ENCODE data around the gene AFMID. TPM values are rescaled to one million over a fixed set of nuclear protein-coding genes. Genes with fewer than 3 reads are reported as not detected.

The AFMID gene
- total RNA-seq, 2 experiments from 2014 or later, result 37.2 to 38.2 TPM

DNA sequence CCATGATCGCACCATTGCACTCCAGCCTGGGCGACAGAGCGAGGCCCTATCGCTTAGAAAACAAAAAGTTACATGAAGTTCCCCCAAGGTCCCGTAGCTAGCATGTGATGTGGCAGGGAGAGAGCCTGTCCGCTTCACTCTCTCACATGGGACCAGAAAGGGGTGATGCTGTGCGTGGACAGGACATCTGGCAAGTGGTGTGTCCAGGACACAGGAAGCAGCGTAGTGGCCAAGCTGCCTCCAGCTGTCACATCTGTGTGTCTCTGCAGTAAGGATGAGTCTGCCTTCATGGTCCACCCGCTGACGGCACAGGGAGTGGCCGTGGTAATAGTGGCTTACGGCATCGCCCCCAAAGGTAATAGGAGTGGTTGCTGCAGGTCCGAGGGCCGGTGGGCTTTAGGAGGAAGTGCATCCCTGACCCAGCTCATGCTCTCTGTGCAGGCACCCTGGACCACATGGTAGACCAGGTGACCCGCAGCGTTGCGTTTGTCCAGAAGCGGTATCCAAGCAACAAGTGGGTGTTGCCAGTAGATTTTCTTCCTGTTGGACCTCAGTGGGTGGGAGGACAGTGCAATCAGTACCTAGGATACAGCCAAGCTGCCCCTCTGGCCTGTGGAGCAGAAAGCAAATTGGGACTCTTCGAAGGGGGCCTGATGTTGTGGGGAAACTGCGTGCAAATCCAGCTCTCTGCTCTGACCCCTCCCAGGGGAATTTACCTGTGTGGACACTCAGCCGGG, 17.4 kb downstream of the AFMID start:
- ChIA-PET CTCF (no interaction called here), POLR2A (no interaction called here)

GRCh38 chr17:78205124-78205775, 18.1 kb downstream of the AFMID start:
- POLR2A ChIA-PET, result no interaction called here

GRCh38 chr17:78206298-78206697, 19.1 kb downstream of the AFMID start:
- CTCF ChIA-PET, result interaction anchor here (0.7 to 1.5 kb wide), 5 partner anchors 40 to 121 kb away, joined by 3 to 5 read pairs (median 4); no protein-coding TSS in a partner anchor
- POLR2A ChIA-PET, result no interaction called here

More at GRCh38 chr17:78205124-78205775, 18.1 kb downstream of the AFMID start:
- CTCF ChIA-PET, result no interaction called here

DNA sequence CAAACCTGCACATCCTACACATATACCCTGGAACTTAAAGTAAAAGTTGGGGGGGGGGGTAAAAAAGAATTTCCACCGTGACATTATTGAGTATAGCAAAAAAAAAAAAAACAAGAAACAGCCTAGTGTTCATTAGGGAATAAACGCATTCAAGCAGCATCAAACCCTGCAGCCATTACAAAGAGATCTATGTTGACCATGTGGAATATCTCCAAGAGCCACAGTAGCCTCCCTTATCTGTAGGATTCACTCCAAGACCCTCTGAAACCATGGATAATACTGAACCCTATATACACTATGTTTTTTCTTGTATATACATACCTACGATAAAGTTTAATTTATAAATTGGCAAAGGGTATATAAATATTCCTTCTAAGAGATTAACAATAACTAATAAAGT, 21.3 kb downstream of the AFMID start:
- CTCF ChIA-PET, result interaction anchor here (1.5 kb wide), 1 partner anchor 22 kb away, joined by 4 read pairs; the partner anchor contains the start of genes AFMID and TK1
- POLR2A ChIA-PET, result no interaction called here

- POLR2A ChIA-PET, result no interaction called here
- CTCF ChIA-PET, result interaction anchor here (0.7 kb wide), 2 partner anchors 33 to 40 kb away, joined by 3 to 4 read pairs; no protein-coding TSS in a partner anchor
Measured at GRCh38 chr17:78210111-78210510, 22.9 kb downstream of the AFMID start.

- ChIA-PET POLR2A (no interaction called here), CTCF (interaction anchor here (0.7 kb wide), 1 partner anchor 39 kb away, joined by 4 read pairs; no protein-coding TSS in a partner anchor)
Measured at GRCh38 chr17:78211032-78211431, 23.9 kb downstream of the AFMID start.

DNA sequence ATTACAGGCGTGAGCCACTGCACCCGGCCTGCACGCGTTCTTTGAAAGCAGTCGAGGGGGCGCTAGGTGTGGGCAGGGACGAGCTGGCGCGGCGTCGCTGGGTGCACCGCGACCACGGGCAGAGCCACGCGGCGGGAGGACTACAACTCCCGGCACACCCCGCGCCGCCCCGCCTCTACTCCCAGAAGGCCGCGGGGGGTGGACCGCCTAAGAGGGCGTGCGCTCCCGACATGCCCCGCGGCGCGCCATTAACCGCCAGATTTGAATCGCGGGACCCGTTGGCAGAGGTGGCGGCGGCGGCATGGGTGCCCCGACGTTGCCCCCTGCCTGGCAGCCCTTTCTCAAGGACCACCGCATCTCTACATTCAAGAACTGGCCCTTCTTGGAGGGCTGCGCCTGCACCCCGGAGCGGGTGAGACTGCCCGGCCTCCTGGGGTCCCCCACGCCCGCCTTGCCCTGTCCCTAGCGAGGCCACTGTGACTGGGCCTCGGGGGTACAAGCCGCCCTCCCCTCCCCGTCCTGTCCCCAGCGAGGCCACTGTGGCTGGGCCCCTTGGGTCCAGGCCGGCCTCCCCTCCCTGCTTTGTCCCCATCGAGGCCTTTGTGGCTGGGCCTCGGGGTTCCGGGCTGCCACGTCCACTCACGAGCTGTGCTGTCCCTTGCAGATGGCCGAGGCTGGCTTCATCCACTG, 27.0 kb downstream of the AFMID start, which contains the start of gene BIRC5:
Gene BIRC5, plus strand, starts transcription at position 238 of the 690 bp plus-strand sequence. Its CDS starts 64 bp downstream, at position 302.
- ChIA-PET CTCF (interaction anchor here (2.6 kb wide), 1 partner anchor 36 kb away, joined by 11 read pairs; no protein-coding TSS in a partner anchor), POLR2A (no interaction called here)

GRCh38 chr17:78214706-78215061, 27.5 kb downstream of the AFMID start:
- POLR2A ChIA-PET, result interaction anchor here (0.7 kb wide), 1 partner anchor 446 kb away, joined by 5 read pairs; no protein-coding TSS in a partner anchor

GRCh38 chr17:78219396-78220150, 32.4 kb downstream of the AFMID start:
- CTCF ChIA-PET, result no interaction called here

More at GRCh38 chr17:78214706-78215061, 27.5 kb downstream of the AFMID start:
- CTCF ChIA-PET, result interaction anchor here (2.6 kb wide), 1 partner anchor 36 kb away, joined by 11 read pairs; no protein-coding TSS in a partner anchor

GRCh38 chr17:78223061-78223460, 35.9 kb downstream of the AFMID start:
- POLR2A ChIA-PET, result no interaction called here
- CTCF ChIA-PET, result interaction anchor here (2.9 kb wide), 1 partner anchor 28 kb away, joined by 8 read pairs; no protein-coding TSS in a partner anchor

More at GRCh38 chr17:78219396-78220150, 32.4 kb downstream of the AFMID start:
- POLR2A ChIA-PET, result interaction anchor here (0.6 to 0.9 kb wide), 3 partner anchors 26 to 878 kb away, joined by 3 read pairs; no protein-coding TSS in a partner anchor

DNA sequence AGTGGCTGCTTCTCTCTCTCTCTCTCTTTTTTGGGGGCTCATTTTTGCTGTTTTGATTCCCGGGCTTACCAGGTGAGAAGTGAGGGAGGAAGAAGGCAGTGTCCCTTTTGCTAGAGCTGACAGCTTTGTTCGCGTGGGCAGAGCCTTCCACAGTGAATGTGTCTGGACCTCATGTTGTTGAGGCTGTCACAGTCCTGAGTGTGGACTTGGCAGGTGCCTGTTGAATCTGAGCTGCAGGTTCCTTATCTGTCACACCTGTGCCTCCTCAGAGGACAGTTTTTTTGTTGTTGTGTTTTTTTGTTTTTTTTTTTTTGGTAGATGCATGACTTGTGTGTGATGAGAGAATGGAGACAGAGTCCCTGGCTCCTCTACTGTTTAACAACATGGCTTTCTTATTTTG, 36.6 kb downstream of the AFMID start:
- ChIA-PET CTCF (interaction anchor here (2.9 kb wide), 1 partner anchor 28 kb away, joined by 8 read pairs; no protein-coding TSS in a partner anchor), POLR2A (interaction anchor here (0.6 kb wide), 1 partner anchor 938 kb away, joined by 7 read pairs; no protein-coding TSS in a partner anchor)

- ChIA-PET CTCF (interaction anchor here (0.7 kb wide), 1 partner anchor 27 kb away, joined by 3 read pairs; no protein-coding TSS in a partner anchor), POLR2A (no interaction called here)
Measured at GRCh38 chr17:78224231-78225087, 37.3 kb downstream of the AFMID start.

DNA sequence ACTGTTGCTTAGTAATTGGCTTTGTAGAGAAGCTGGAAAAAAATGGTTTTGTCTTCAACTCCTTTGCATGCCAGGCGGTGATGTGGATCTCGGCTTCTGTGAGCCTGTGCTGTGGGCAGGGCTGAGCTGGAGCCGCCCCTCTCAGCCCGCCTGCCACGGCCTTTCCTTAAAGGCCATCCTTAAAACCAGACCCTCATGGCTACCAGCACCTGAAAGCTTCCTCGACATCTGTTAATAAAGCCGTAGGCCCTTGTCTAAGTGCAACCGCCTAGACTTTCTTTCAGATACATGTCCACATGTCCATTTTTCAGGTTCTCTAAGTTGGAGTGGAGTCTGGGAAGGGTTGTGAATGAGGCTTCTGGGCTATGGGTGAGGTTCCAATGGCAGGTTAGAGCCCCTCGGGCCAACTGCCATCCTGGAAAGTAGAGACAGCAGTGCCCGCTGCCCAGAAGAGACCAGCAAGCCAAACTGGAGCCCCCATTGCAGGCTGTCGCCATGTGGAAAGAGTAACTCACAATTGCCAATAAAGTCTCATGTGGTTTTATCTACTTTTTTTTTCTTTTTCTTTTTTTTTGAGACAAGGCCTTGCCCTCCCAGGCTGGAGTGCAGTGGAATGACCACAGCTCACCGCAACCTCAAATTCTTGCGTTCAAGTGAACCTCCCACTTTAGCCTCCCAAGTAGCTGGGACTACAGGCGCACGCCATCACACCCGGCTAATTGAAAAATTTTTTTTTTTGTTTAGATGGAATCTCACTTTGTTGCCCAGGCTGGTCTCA, 38.1 kb downstream of the AFMID start:
- ChIA-PET CTCF (interaction anchor here (0.7 kb wide), 1 partner anchor 26 kb away, joined by 3 read pairs; no protein-coding TSS in a partner anchor), POLR2A (no interaction called here)

DNA sequence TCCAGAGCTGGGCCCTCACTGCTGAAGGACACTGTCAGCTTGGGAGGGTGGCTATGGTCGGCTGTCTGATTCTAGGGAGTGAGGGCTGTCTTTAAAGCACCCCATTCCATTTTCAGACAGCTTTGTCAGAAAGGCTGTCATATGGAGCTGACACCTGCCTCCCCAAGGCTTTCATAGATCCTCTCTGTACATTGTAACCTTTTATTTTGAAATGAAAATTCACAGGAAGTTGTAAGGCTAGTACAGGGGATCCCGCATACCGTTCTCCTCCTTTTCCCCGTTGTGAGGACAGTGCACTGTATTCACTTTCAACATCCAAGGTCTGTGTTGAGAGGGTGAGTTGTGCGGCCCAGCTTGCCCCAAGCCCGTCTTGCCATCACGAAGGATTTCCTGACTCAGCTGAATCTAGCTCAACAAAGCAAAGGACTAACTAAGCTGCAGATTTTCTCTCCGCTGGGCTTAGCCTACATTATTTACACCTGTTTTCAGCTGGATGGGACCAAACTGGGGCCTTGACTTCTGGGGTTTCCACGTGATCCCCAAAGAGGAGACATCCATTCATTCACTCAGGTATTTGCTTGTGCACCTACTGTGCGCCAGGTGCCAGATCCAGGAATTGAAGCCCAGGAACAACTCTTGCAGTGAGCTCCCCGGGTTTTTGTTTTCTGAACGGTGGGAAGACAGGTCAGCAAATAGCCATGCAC, 39.0 kb downstream of the AFMID start:
- CTCF ChIA-PET, result no interaction called here
- POLR2A ChIA-PET, result interaction anchor here (0.5 kb wide), 1 partner anchor 821 kb away, joined by 3 read pairs; no protein-coding TSS in a partner anchor

DNA sequence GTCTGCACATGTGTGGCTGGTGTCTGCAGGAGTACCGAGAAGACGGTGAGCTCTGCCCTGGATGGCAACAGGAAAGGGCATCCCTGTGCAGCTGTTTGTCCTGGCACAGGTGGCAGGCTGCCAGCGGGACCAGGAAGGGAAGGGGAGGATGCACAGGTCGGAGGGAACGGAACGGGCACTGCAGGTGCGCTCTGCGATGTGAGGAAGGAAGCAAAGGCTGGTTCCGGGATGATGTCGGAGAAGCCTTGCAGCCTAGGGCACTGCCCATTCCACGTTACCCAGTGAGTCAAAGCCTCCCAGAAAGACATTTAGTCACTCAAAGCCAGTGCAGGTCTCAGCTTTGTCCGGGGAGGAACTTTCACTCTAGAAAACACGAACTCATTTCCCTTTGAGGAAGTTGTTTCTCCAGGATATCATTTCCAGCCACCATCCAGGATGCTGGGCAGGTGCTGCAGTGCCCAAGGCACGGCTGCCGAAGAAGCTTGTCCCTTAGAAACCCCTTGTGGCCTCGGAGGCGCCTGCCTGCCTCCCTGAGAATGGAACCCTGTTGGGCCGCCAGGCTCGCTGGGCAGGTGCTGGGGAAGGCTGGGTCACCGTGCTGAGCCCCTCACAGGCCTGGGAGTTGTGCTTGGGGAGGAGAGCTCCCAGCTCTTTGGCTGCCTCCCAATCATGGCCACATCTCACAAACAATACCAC, 39.7 kb downstream of the AFMID start:
- CTCF ChIA-PET, result no interaction called here
- POLR2A ChIA-PET, result interaction anchor here (0.5 kb wide), 1 partner anchor 822 kb away, joined by 3 read pairs; no protein-coding TSS in a partner anchor

DNA sequence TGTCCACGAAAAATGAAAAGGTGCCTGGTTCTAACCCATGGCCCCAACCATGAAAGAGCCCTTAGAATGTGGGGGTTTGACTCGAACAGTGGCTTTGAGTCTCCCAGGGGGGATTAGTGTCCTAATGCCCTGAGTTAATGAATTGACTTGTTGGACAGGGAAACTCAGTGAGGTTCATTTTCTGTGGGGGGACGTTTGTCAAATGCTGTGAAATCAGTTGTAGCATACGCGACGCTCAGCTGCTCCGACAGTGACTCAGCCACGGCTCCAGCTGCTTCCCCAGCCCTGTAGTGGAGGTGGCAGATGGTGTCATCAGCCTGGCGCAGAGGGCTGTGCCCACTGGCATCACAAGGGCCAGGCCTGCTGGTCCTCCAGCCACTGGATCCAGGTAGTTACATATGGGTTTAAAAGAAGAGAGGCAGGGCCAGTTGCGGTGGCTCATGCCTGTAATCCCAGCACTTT, 40.3 kb downstream of the AFMID start:
- CTCF ChIA-PET, result interaction anchor here (0.8 kb wide), 1 partner anchor 17 kb away, joined by 3 read pairs; no protein-coding TSS in a partner anchor

More for the DNA sequence above, 40.3 kb downstream of the AFMID start:
- POLR2A ChIA-PET, result no interaction called here

All from activated CD8-positive, alpha-beta memory T cell treated with anti-CD3 and anti-CD28 coated beads for 36 hours (primary cell).